SK-N-MC (cell line): Measurements from ENCODE around the gene NOC2L.
A peak's percentile ranks its signal among the peaks of the same experiment; 100 is the strongest.

Experiments
- EZH2 ChIP-seq: fragments of 200-600 bp; sonication (generic); IDR thresholded peaks from one replicate; pipeline ENCODE4 v1.6.1; 2017; ENCODE audit warnings: antibody characterized with exemption
- POLR2AphosphoS5 ChIP-seq: IDR thresholded peaks from 2 replicates; pipeline ENCODE4 v1.6.1; 2012; ENCODE audit warnings: mild to moderate bottlenecking, low read depth, low read length, borderline replicate concordance

DNA sequence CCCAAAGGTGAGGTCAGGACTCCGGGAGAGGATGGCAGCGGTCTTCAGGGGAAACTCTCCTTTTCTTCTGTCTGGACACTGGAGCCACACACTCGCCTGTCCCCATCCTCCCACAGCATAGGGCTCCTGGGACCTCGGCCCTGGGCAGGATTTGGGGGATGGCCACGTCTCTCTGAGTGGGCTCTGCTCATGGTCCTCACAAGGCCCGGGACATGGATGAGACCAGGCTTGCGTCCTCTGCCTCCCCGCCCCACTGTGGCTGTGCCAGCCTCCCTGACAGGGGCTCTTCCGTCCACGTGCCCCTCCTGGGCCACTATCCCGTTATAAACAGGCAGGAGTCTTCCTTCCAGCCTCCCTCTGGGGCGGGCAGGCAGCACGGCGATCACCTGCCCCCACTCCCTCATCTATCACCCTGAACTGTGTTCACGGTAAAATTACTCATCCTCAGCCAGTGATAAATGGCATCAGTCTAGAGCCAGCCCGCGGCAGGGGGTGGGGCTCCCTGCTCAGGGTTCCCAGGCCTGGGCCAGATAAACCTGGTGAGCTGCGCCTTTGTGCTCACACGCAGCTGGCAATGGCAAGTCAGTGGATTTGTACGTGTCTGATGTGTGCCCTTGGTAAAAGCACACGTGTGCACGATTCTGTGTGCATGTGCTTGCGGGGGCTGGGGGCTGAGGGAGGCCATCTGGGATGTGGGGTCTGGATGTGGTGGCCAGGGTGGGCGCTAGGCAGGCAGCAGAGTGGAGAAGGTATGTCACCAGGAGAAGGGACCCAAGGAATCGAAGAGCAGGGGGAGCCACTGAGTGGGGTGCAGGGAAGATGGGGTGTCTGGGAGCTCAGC is 48.0 kb downstream of the NOC2L start:
- no peak for TF ChIP-seq EZH2
- TF ChIP-seq POLR2AphosphoS5 = peak; percentile 83
